T-helper 17 cell (primary cell): Measurements from ENCODE around the gene PCDHGC4. TPM values are rescaled to one million over a fixed set of nuclear protein-coding genes. Genes with fewer than 3 reads are reported as not detected.

Experiments
- ATAC-seq: fragments of 150-1000 bp; cut with Tn5 transposase; 2 replicates; pipeline ENCODE4 v1.10.0; 2021; ENCODE audit warnings: mild to moderate bottlenecking, moderate library complexity
- DNase-seq, 3 donors: peaks; one replicate each; pipeline versions ENCODE4 v3.0.0 to v3.0.0-alpha.2; 2020 to 2021
- H3K9me3 ChIP-seq: one replicate; pipeline ENCODE4 v1.7.0; 2013; ENCODE audit warnings: low read length, mild to moderate bottlenecking; ENCODE audit not compliant: control insufficient read depth, poor library complexity, severe bottlenecking
- H3K27ac Mint-ChIP-seq: one replicate; pipeline ENCODE4 v1.8.0; 2022; ENCODE audit warnings: mild to moderate bottlenecking, moderate library complexity, mixed read lengths
- H3K27me3 Mint-ChIP-seq: one replicate; pipeline ENCODE4 v1.8.0; 2022; ENCODE audit warnings: mixed read lengths
- H3K36me3 Mint-ChIP-seq: one replicate; pipeline ENCODE4 v1.8.0; 2022; ENCODE audit warnings: low read depth, mixed read lengths
- H3K4me1 Mint-ChIP-seq: one replicate; pipeline ENCODE4 v1.8.0; 2022; ENCODE audit warnings: mild to moderate bottlenecking, mixed read lengths
- H3K4me3 Mint-ChIP-seq: one replicate; pipeline ENCODE4 v1.8.0; 2022; ENCODE audit warnings: mild to moderate bottlenecking, moderate library complexity, mixed read lengths
- total RNA-seq, 4 donors: library from RNA in 2 of 4; stranded (reverse) in 2 of 4; gene quantifications; one replicate each; pipeline ENCODE4 v1.2.3 and lab custom pipeline; 2022 to 2026

The PCDHGC4 gene
- total RNA-seq, 2 donors from 2014 or later, result not detected

DNA sequence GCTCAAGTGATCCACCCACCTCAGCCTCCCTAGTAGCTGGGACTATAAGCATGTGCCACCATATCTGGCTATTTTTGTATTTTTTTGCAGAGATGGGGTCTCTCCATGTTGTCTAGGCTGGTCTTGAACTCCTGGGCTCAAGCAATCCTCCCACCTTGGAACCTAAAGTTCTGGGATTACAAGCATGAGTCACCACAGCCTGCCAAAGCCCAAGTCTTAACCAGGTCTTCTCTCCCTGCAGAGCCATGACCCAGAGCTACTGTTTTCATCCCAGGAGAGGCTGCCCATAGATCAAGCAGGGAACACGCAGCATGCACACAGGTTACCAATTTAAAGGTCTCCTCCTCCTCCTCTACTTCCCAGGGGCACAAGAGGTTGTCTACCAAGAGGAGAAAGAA, 33.8 kb downstream of the PCDHGC4 start:
- ATAC-seq (no peak), DNase-seq (no peak)
- H3K36me3 Mint-ChIP-seq, result peaks cover 2% of the 10 kb centered on the region
- no peaks in the 10 kb centered on the region for H3K9me3 ChIP-seq
- no peak overlapping the region for H3K4me3 Mint-ChIP-seq
- no peaks in the 10 kb centered on the region for H3K27me3 Mint-ChIP-seq
- peak overlapping the region; percentile 32 for H3K27ac Mint-ChIP-seq
- H3K4me1 Mint-ChIP-seq, result peaks cover 21% of the 10 kb centered on the region

GRCh38 chr5:141519605-141520565, 35.1 kb downstream of the PCDHGC4 start:
- Mint-ChIP-seq H3K4me1 (peaks cover 16% of the 10 kb centered on the region), H3K36me3 (peaks cover 2% of the 10 kb centered on the region), H3K27me3 (no peaks in the 10 kb centered on the region), H3K4me3 (no peak overlapping the region), H3K27ac (peak overlapping the region; percentile 57)
- H3K9me3 ChIP-seq, result no peaks in the 10 kb centered on the region
- no peak for DNase-seq
- ATAC-seq, result no peak

GRCh38 chr5:141521244-141521781, 36.5 kb downstream of the PCDHGC4 start:
- Mint-ChIP-seq H3K27ac (peak overlapping the region; percentile 37), H3K4me3 (no peak overlapping the region), H3K27me3 (no peaks in the 10 kb centered on the region), H3K36me3 (peaks cover 6% of the 10 kb centered on the region), H3K4me1 (peaks cover 22% of the 10 kb centered on the region)
- DNase-seq (no peak), ATAC-seq (no peak)
- H3K9me3 ChIP-seq, result no peaks in the 10 kb centered on the region

GRCh38 chr5:141522301-141522700, 37.5 kb downstream of the PCDHGC4 start:
- H3K4me1 Mint-ChIP-seq, result peaks cover 20% of the 10 kb centered on the region
- H3K27ac Mint-ChIP-seq, result peak overlapping the region; percentile 57
- H3K36me3 Mint-ChIP-seq, result peaks cover 9% of the 10 kb centered on the region
- no peak overlapping the region for H3K4me3 Mint-ChIP-seq
- ATAC-seq (no peak), DNase-seq (no peak)
- H3K9me3 ChIP-seq, result no peaks in the 10 kb centered on the region
- H3K27me3 Mint-ChIP-seq, result no peaks in the 10 kb centered on the region

GRCh38 chr5:141523991-141524390, 39.2 kb downstream of the PCDHGC4 start:
- H3K27ac Mint-ChIP-seq, result peak overlapping the region; percentile 80

DNA sequence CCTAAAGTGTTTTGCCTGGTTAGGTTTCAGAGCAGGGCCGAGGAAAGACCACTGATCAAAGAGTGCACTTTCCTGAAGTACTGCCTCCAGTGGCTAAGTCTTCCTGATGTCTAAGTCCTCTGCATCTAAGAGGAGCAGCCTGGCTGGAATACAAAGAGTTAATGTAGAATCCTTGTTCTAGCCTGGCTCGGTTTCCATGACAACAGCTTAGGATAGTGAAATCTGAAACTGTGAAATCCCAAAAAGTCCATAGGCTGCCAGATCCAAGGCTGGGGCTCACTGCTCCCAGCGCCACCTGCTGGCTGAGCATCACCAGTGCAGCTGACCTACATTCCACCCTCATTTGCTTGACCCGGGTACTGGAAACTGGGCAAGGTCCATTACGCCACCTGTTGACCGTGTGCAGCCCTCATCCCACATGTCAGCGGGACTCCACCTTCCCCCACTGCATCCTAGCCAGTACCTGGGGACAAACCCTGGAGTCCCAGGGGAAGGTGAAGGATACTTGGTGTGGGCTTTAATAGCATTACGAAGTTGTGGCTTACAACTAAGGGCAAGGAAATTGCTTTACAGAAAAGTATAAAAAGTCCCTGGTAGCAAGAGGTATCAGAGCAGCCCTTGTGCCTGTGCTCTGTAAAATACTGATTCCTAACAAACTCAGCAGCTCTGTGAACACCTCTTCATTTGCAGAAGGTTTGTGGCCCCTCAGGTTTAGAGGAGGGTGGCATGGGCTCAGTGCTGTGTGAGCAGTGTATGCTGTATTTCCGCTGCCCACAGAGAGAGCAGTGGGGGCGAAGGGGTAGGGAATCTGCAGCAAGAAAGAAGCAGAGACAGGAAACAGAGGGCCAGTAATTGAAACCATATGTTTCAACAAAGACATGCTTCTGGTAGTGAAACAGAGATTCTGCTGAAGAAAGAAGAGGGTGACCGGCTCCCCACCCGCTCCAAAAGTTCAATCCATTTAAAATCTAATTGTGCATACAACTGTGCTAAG, 40.1 kb downstream of the PCDHGC4 start:
- ATAC-seq (peak; percentile 84), DNase-seq (peak; percentile 32 to 46 (median 40))
- Mint-ChIP-seq H3K27ac (peak overlapping the region; percentile 80), H3K27me3 (no peaks in the 10 kb centered on the region), H3K4me3 (peak overlapping the region; percentile 66), H3K36me3 (peaks cover 14% of the 10 kb centered on the region), H3K4me1 (peaks cover 23% of the 10 kb centered on the region)
- H3K9me3 ChIP-seq, result no peaks in the 10 kb centered on the region

More at GRCh38 chr5:141523991-141524390, 39.2 kb downstream of the PCDHGC4 start:
- ATAC-seq (no peak), DNase-seq (no peak)
- no peaks in the 10 kb centered on the region for H3K9me3 ChIP-seq
- H3K27me3 Mint-ChIP-seq, result no peaks in the 10 kb centered on the region
- H3K4me3 Mint-ChIP-seq, result no peak overlapping the region
- peaks cover 23% of the 10 kb centered on the region for H3K4me1 Mint-ChIP-seq
- H3K36me3 Mint-ChIP-seq, result peaks cover 13% of the 10 kb centered on the region

GRCh38 chr5:141525653-141526052, 40.8 kb downstream of the PCDHGC4 start:
- no peak for DNase-seq
- Mint-ChIP-seq H3K4me3 (peak overlapping the region; percentile 66), H3K4me1 (peaks cover 23% of the 10 kb centered on the region), H3K27ac (peak overlapping the region; percentile 80), H3K27me3 (no peaks in the 10 kb centered on the region), H3K36me3 (peaks cover 14% of the 10 kb centered on the region)
- H3K9me3 ChIP-seq, result no peaks in the 10 kb centered on the region
- ATAC-seq, result no peak

GRCh38 chr5:141527426-141527825, 42.6 kb downstream of the PCDHGC4 start:
- Mint-ChIP-seq H3K27me3 (no peaks in the 10 kb centered on the region), H3K36me3 (peaks cover 12% of the 10 kb centered on the region), H3K4me3 (no peak overlapping the region), H3K27ac (no peak overlapping the region), H3K4me1 (peaks cover 19% of the 10 kb centered on the region)
- no peaks in the 10 kb centered on the region for H3K9me3 ChIP-seq
- DNase-seq, result no peak
- no peak for ATAC-seq

DNA sequence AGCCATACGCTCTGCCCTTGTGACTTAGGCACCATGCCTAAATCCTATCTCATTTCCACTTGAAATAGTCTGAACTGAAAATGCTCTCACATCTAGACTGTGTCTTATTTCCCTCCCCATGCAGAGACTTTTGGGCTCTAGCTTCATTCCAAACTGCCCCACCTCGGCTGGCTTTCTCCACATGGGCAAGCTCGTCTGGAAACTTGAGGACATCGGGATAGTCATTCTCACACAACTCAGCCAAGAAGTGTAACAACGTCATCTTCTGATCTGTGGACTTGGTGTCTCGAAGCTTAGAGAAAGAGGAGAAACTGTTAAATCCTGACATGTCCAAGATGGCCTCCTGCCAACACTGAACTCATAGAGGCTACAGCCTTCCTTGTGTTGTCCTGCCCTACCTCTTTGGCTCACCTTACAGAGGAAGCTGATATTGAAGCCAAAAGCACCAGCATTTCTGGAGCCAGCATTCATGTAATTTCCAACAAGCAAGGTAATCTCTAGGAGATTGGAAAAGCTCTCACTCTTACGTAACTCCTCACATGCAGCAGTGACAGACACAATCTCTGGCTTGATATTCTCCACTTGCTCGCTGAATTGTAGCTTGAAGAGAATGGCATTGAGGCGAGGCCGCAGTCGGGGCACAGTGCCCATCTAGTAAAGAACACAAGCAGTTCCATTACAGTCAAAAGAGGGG, 43.6 kb downstream of the PCDHGC4 start:
- Mint-ChIP-seq H3K36me3 (peaks cover 12% of the 10 kb centered on the region), H3K27me3 (no peaks in the 10 kb centered on the region), H3K4me3 (peak overlapping the region; percentile 36), H3K4me1 (peaks cover 16% of the 10 kb centered on the region), H3K27ac (peak overlapping the region; percentile 59)
- no peaks in the 10 kb centered on the region for H3K9me3 ChIP-seq
- DNase-seq, result no peak
- ATAC-seq, result no peak

DNA sequence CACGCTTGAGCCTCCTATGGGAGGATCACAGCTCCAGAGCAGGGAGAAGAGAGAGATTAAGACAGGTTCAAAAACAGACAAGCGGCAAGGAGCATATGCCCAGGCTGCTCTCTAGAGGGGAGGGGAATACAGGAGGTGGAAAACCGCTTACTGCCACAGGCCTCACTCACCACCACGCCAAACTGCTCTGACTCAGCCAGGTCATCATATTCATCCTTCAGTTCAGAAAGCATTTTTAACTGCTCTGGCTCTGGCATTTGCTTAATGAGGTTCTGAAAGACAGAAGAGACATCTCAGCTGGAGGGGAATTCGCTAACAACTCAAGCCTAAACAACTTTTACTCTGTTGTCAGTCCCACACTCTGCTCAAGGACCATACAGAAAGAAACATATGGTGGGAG, 44.2 kb downstream of the PCDHGC4 start:
- Mint-ChIP-seq H3K27me3 (no peaks in the 10 kb centered on the region), H3K36me3 (peaks cover 12% of the 10 kb centered on the region), H3K4me3 (no peak overlapping the region), H3K4me1 (peaks cover 16% of the 10 kb centered on the region), H3K27ac (peak overlapping the region; percentile 59)
- ATAC-seq, result no peak
- no peaks in the 10 kb centered on the region for H3K9me3 ChIP-seq
- DNase-seq, result no peak

DNA sequence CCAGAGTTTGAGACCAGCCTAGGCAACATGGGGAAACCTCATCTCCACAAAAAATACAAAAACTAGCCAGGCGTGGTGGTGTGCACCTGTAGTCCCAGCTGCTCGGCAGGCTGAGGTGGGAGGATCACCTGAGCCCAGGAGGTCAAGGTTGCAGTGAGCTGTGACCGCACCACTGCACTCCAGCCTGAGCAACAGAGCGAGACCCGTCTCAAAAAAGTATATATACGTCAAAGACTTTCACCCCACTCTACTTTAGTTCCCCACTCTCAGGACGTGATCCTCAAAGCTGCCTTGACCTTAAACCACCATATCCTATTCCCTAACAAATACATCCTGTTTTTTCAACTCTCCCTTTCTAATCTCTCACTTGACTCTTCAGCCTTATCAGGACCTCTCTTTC, 45.0 kb downstream of the PCDHGC4 start:
- Mint-ChIP-seq H3K36me3 (peaks cover 12% of the 10 kb centered on the region), H3K4me3 (no peak overlapping the region), H3K27ac (no peak overlapping the region), H3K4me1 (peaks cover 18% of the 10 kb centered on the region), H3K27me3 (no peaks in the 10 kb centered on the region)
- ATAC-seq (no peak), DNase-seq (no peak)
- no peaks in the 10 kb centered on the region for H3K9me3 ChIP-seq

DNA sequence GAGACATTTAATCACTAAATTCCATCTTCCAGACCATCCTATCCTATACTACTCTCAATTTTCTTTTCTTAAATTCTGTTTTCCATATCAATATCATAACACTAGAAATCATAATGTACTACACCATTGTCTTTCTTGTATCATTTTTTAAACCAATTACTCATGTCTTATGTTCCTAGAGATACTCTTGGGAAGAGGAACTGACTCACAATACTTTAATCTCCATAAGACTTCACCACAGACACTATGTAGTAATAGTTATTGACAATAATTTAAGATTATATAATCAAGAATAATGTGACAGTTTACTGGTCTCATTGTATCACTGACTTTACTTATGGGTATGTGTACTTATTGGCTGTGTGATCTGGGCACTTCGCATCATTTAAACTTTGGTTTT, 47.9 kb downstream of the PCDHGC4 start:
- H3K9me3 ChIP-seq, result no peaks in the 10 kb centered on the region
- Mint-ChIP-seq H3K27ac (no peak overlapping the region), H3K4me1 (peaks cover 15% of the 10 kb centered on the region), H3K4me3 (no peak overlapping the region), H3K27me3 (no peaks in the 10 kb centered on the region), H3K36me3 (peaks cover 8% of the 10 kb centered on the region)
- DNase-seq, result no peak
- ATAC-seq, result no peak
